BJ (cell line): ENCODE data around the gene CCDC30. TPM values are rescaled to one million over a fixed set of nuclear protein-coding genes. Genes with fewer than 3 reads are reported as not detected.
"Not testable (repeated sequence)": the region's sequence is repeated elsewhere in the genome, so short reads cannot be mapped to it uniquely, and the experiment has no call there.

Experiments used
- CTCF ChIA-PET: fragments of 350-600 bp; formaldehyde crosslinking; extraction: SDS; loops from one replicate; lab custom pipeline; 2021; ENCODE audit warnings: antibody characterized with exemption, inconsistent platforms; lab: Yijun Ruan, JAX
- POLR2A ChIA-PET: fragments of 300-600 bp; sonication (Branson Sonifier 250); formaldehyde crosslinking; extraction: SDS; loops from one replicate; lab custom pipeline; 2021; ENCODE audit warnings: antibody characterized with exemption; lab: Charles Lee
- DNase-seq: peaks from one replicate; pipeline ENCODE4 v3.0.0-alpha.2; 2011; ENCODE audit warnings: low read depth
- H3K27me3 ChIP-seq: 2 replicates; pipeline ENCODE4 v1.6.0; 2011; ENCODE audit warnings: low read length; ENCODE audit not compliant: control insufficient read depth, insufficient read depth
- H3K36me3 ChIP-seq: 2 replicates; pipeline ENCODE4 v1.5.1; 2011; ENCODE audit warnings: low read length; ENCODE audit not compliant: control insufficient read depth, insufficient read depth
- H3K4me3 ChIP-seq: 2 replicates; pipeline ENCODE4 v1.5.1; 2011; ENCODE audit warnings: low read depth, mild to moderate bottlenecking, control low read depth, low read length
- CTCF ChIP-seq: IDR thresholded peaks from 2 replicates; pipeline ENCODE4 v1.5.1; 2011; ENCODE audit warnings: low read depth, mild to moderate bottlenecking, control low read depth, inconsistent platforms, low read length, moderate library complexity; ENCODE audit not compliant: insufficient read depth
- polyA plus RNA-seq: library from polyadenylated mRNA; depleted of rRNA; stranded (reverse); fragments of >200 nt; gene quantifications from 2 replicates; pipeline ENCODE4 v1.2.3, GENCODE V29; 2011

Gene CCDC30
- polyA plus RNA-seq, 1 experiment = 0.26 TPM

- no peak overlapping the region for H3K4me3 ChIP-seq
- no peaks in the 10 kb centered on the region for H3K27me3 ChIP-seq
- peak; percentile 66 for DNase-seq
- ChIA-PET CTCF (interaction anchor here (1.5 kb wide), 1 partner anchor 12 kb away, joined by 5 read pairs; no protein-coding TSS in a partner anchor), POLR2A (no interaction called here)
- H3K36me3 ChIP-seq = no peaks in the 10 kb centered on the region
- TF ChIP-seq CTCF = no peak
Observed at GRCh38 chr1:42484382-42484781, 21.3 kb downstream of the CCDC30 start.

- no peak for DNase-seq
- ChIA-PET POLR2A (no interaction called here), CTCF (no interaction called here)
- no peak for TF ChIP-seq CTCF
- H3K27me3 ChIP-seq = no peaks in the 10 kb centered on the region
- no peaks in the 10 kb centered on the region for H3K36me3 ChIP-seq
- H3K4me3 ChIP-seq = no peak overlapping the region
Observed at GRCh38 chr1:42490237-42490636, 27.2 kb downstream of the CCDC30 start.

- H3K27me3 ChIP-seq, CTCF ChIA-PET, POLR2A ChIA-PET, H3K36me3 ChIP-seq, H3K4me3 ChIP-seq, DNase-seq: not testable (repeated sequence)
Observed at GRCh38 chr1:42502031-42502430, 38.9 kb downstream of the CCDC30 start.

- DNase-seq = no peak
- TF ChIP-seq CTCF = no peak
Observed at GRCh38 chr1:42504535-42505128, 41.5 kb downstream of the CCDC30 start.

GRCh38 chr1:42506576-42506975 lies 43.5 kb downstream of the CCDC30 start:
- CTCF ChIA-PET = no interaction called here
- no peaks in the 10 kb centered on the region for H3K36me3 ChIP-seq
- POLR2A ChIA-PET = no interaction called here
- H3K27me3 ChIP-seq = no peaks in the 10 kb centered on the region; the same call in 1 of the 2 replicates
- H3K4me3 ChIP-seq = no peak overlapping the region
- no peak for DNase-seq
- TF ChIP-seq CTCF = no peak

More at GRCh38 chr1:42504535-42505128, 41.5 kb downstream of the CCDC30 start:
- ChIA-PET POLR2A (no interaction called here), CTCF (no interaction called here)
- no peaks in the 10 kb centered on the region for H3K36me3 ChIP-seq
- H3K4me3 ChIP-seq = no peak overlapping the region
- no peaks in the 10 kb centered on the region; the same call in 1 of the 2 replicates for H3K27me3 ChIP-seq
